B cell (primary cell): Measurements from ENCODE around the gene BRD9. TPM values are rescaled to one million over a fixed set of nuclear protein-coding genes. Genes with fewer than 3 reads are reported as not detected.
"Not testable (repeated sequence)": the region's sequence is repeated elsewhere in the genome, so short reads cannot be mapped to it uniquely, and the experiment has no call there.

ENCODE experiments used
- ATAC-seq: fragments of 200-7000 bp; cut with Tn5 transposase; one replicate; pipeline ENCODE4 v1.10.0; 2021; ENCODE audit warnings: low read depth, mild to moderate bottlenecking, moderate number of reproducible peaks, moderate library complexity
- CTCF ChIA-PET: fragments of 350-600 bp; sonication (Branson Sonifier 250); formaldehyde crosslinking; loops from one replicate; lab custom pipeline; 2021; ENCODE audit warnings: antibody characterized with exemption, inconsistent platforms; lab: Charles Lee
- POLR2A ChIA-PET: fragments of 350-600 bp; sonication (Branson Sonifier 250); formaldehyde crosslinking; loops from one replicate; lab custom pipeline; 2021; ENCODE audit warnings: antibody characterized with exemption; lab: Charles Lee
- DNase-seq: peaks from one replicate; pipeline ENCODE4 v3.0.0; 2013
- H2AFZ ChIP-seq: 2 replicates; pipeline ENCODE4 v1.6.1; 2012; ENCODE audit warnings: mild to moderate bottlenecking, low read depth, low read length; ENCODE audit not compliant: insufficient read depth, poor library complexity, severe bottlenecking
- H3K27ac ChIP-seq, 2 donors: 1 replicate in 1 of 2; 2 replicates in 1 of 2; pipeline ENCODE4 v1.5.1; 2012 to 2013; ENCODE audit warnings: low read length in 2 of 2, mild to moderate bottlenecking in 2 of 2, moderate library complexity in 1 of 2
- H3K27me3 ChIP-seq, 4 experiments: fragments of 200-600 bp in 1 of 4; sonication (generic) in 1 of 4; replicated peaks in 1 of 4; 1 replicate in 2 of 4; 2 replicates in 2 of 4; pipeline versions ENCODE4 v1.6.1 to v1.7.0; 2013 to 2016; ENCODE audit warnings: low read length in 3 of 4, mild to moderate bottlenecking in 2 of 4, mixed read lengths in 1 of 4, moderate library complexity in 1 of 4; ENCODE audit not compliant: insufficient read depth in 4 of 4, control insufficient read depth in 3 of 4; ENCODE audit errors: control extremely low read depth in 1 of 4
- H3K36me3 ChIP-seq, 2 experiments: replicated peaks in 1 of 2; 1 replicate in 1 of 2; 2 replicates in 1 of 2; pipeline versions ENCODE4 v1.6.1 to v1.7.1; 2013; ENCODE audit warnings: low read length in 1 of 2; ENCODE audit not compliant: insufficient read depth in 2 of 2, control insufficient read depth in 1 of 2; ENCODE audit errors: control extremely low read depth in 1 of 2, extremely low read depth in 1 of 2
- H3K4me1 ChIP-seq, 2 donors: fragments of 200-600 bp in 1 of 2; sonication (generic) in 1 of 2; 1 replicate in 1 of 2; 2 replicates in 1 of 2; pipeline versions ENCODE4 v1.5.1 to v1.6.1; 2013 to 2017; ENCODE audit warnings: low read length in 2 of 2; ENCODE audit not compliant: control insufficient read depth in 2 of 2, insufficient read depth in 2 of 2
- H3K4me2 ChIP-seq: replicated peaks from 2 replicates; pipeline ENCODE3; 2012; ENCODE audit warnings: mild to moderate bottlenecking, low read depth, low read length; ENCODE audit not compliant: poor library complexity, severe bottlenecking
- H3K4me3 ChIP-seq, 5 experiments: fragments of 200-600 bp in 1 of 5; sonication (generic) in 1 of 5; 1 replicate in 3 of 5; 2 replicates in 2 of 5; pipeline versions ENCODE4 v1.5.1 to v1.7.0; 2011 to 2016; ENCODE audit warnings: low read length in 4 of 5, mild to moderate bottlenecking in 4 of 5, low read depth in 2 of 5, control low read depth in 1 of 5, moderate library complexity in 1 of 5; ENCODE audit not compliant: insufficient read depth in 1 of 5; ENCODE audit errors: control extremely low read depth in 1 of 5, extremely low read depth in 1 of 5
- H3K79me2 ChIP-seq: fragments of 200-600 bp; sonication (generic); one replicate; pipeline ENCODE4 v1.6.0; 2016; ENCODE audit warnings: low read length; ENCODE audit not compliant: control insufficient read depth, insufficient read depth
- H3K9ac ChIP-seq: fragments of 200-600 bp; sonication (generic); 2 replicates; pipeline ENCODE4 v1.6.1; 2017; ENCODE audit warnings: mild to moderate bottlenecking, low read length, moderate library complexity
- H3K9me3 ChIP-seq, 3 donors: one replicate each; pipeline versions ENCODE4 v1.6.1 to v1.7.1; 2013; ENCODE audit warnings: low read length in 2 of 3; ENCODE audit not compliant: control insufficient read depth in 2 of 3, insufficient read depth in 1 of 3; ENCODE audit errors: control extremely low read depth in 1 of 3
- H4K20me1 ChIP-seq: 2 replicates; pipeline ENCODE4 v1.6.0; 2012; ENCODE audit warnings: mild to moderate bottlenecking, low read length; ENCODE audit not compliant: insufficient read depth, control insufficient read depth, poor library complexity, severe bottlenecking
- H3K27ac Mint-ChIP-seq: one replicate; pipeline ENCODE4 v1.8.0; 2021; ENCODE audit warnings: mixed read lengths
- H3K27me3 Mint-ChIP-seq: one replicate; pipeline ENCODE4 v1.8.0; 2021; ENCODE audit warnings: mixed read lengths
- H3K4me1 Mint-ChIP-seq: one replicate; pipeline ENCODE4 v1.8.0; 2021; ENCODE audit warnings: mixed read lengths
- H3K4me3 Mint-ChIP-seq: one replicate; pipeline ENCODE4 v1.8.0; 2021; ENCODE audit warnings: mixed read lengths
- H3K9me3 Mint-ChIP-seq: one replicate; pipeline ENCODE4 v1.8.0; 2022; ENCODE audit warnings: mixed read lengths; ENCODE audit not compliant: insufficient read depth
- EZH2 ChIP-seq: IDR thresholded peaks from 2 replicates; pipeline ENCODE4 v1.6.1; 2012; ENCODE audit warnings: borderline replicate concordance, low read depth, mild to moderate bottlenecking, moderate library complexity, low read length; ENCODE audit not compliant: insufficient read depth, poor library complexity, severe bottlenecking
- WGBS: methylation state at CpG from one replicate; pipeline ENCODE4 v1.1.5; 2013; ENCODE audit warnings: missing lambda C conversion rate; ENCODE audit not compliant: insufficient coverage; 5-methylcytosine and 5-hydroxymethylcytosine counted together
- intact Hi-C: fragments of 100-400 bp; cut with micrococcal nuclease; formaldehyde crosslinking; loops from one replicate; pipeline ENCODE4 v1.10.0; 2022
- polyA plus RNA-seq: library from polyadenylated mRNA; depleted of rRNA; stranded (reverse); fragments of >200 nt; gene quantifications from 2 replicates; pipeline ENCODE4 v1.2.3, GENCODE V29; 2012
- total RNA-seq, 2 donors: library from RNA; stranded (reverse); fragments of 120-200 nt in 1 of 2; gene quantifications; 1 replicate in 1 of 2; 2 replicates in 1 of 2; pipeline versions ENCODE4 v1.2.3 to v1.2.4, GENCODE V29; 2013 to 2022
- TF ChIP-seq, protein P1 (sequence below): fragments of 200-600 bp; IDR thresholded peaks from one replicate; pipeline ENCODE4 v1.8.0; 2022; ENCODE audit warnings: antibody characterized with exemption, mild to moderate bottlenecking

Gene BRD9
- total and polyA plus RNA-seq, 2 donors (not counting 1 experiment from before 2014, with no cell fraction given) = 28.3 to 68.6 TPM

GRCh38 chr5:930866-931265 lies 38.3 kb upstream of the BRD9 start:
- Histone ChIP-seq H3K36me3 (no peaks in the 10 kb centered on the region), H3K4me1 (peaks cover 10 to 15% of the 10 kb centered on the region in 2 donors), H4K20me1 (no peaks in the 10 kb centered on the region), H3K27ac (no peak overlapping the region), H3K4me2 (no peak overlapping the region), H3K9ac (no peak overlapping the region), H3K9me3 (peaks cover 0 to 8% (median 0%) of the 10 kb centered on the region in 3 donors), H3K4me3 (no peak overlapping the region), H3K79me2 (no peaks in the 10 kb centered on the region), H2AFZ (no peak overlapping the region), H3K27me3 (peaks cover 0 to 20% (median 9%) of the 10 kb centered on the region in 4 experiments)
- Mint-ChIP-seq H3K27me3 (peaks cover 33% of the 10 kb centered on the region), H3K9me3 (no peaks in the 10 kb centered on the region), H3K27ac (no peak overlapping the region), H3K4me3 (no peak overlapping the region), H3K4me1 (peaks cover 3% of the 10 kb centered on the region)
- POLR2A ChIA-PET = no interaction called here
- 96% methylated on average over 5 of the region's 8 CpGs for WGBS
- DNase-seq (no peak), ATAC-seq (no peak)
- TF ChIP-seq EZH2 = no peak
- TF ChIP-seq, protein P1, sequence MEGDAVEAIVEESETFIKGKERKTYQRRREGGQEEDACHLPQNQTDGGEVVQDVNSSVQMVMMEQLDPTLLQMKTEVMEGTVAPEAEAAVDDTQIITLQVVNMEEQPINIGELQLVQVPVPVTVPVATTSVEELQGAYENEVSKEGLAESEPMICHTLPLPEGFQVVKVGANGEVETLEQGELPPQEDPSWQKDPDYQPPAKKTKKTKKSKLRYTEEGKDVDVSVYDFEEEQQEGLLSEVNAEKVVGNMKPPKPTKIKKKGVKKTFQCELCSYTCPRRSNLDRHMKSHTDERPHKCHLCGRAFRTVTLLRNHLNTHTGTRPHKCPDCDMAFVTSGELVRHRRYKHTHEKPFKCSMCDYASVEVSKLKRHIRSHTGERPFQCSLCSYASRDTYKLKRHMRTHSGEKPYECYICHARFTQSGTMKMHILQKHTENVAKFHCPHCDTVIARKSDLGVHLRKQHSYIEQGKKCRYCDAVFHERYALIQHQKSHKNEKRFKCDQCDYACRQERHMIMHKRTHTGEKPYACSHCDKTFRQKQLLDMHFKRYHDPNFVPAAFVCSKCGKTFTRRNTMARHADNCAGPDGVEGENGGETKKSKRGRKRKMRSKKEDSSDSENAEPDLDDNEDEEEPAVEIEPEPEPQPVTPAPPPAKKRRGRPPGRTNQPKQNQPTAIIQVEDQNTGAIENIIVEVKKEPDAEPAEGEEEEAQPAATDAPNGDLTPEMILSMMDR = no peak
- CTCF ChIA-PET = interaction anchor here (1.7 kb wide), 1 partner anchor 7 kb away, joined by 6 read pairs; no protein-coding TSS in a partner anchor
- intact Hi-C loops = no loop called here

DNA sequence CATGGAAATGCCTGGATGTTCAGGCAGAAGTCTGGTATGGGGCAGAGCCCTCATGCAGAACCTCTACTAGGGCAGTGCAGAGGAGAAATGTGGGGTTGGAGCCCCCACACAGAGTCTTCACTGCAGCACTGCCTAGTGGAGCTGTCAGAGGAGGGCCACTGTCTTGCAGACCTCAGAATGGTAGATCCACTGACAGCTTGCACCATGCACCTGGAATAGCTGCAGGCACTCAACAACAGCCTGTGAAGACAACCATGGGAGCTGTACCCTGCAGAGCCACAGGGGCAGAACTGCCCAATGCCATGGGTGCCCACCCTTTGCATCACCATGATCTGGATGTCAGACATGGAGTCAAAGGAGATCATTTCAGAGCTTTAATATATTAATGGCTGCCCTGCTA lies 37.0 kb upstream of the BRD9 start:
- Histone ChIP-seq H4K20me1 (no peaks in the 10 kb centered on the region), H3K9ac (no peak overlapping the region), H3K4me2 (no peak overlapping the region), H3K36me3 (no peaks in the 10 kb centered on the region), H3K9me3 (peaks cover 0 to 8% (median 0%) of the 10 kb centered on the region in 3 donors), H2AFZ (no peak overlapping the region), H3K27ac (no peak overlapping the region), H3K4me1 (peaks cover 10 to 15% of the 10 kb centered on the region in 2 donors), H3K79me2 (no peaks in the 10 kb centered on the region), H3K4me3 (no peak overlapping the region), H3K27me3 (peaks cover 0 to 20% (median 11%) of the 10 kb centered on the region in 4 experiments)
- POLR2A ChIA-PET = no interaction called here
- no peak for DNase-seq
- Mint-ChIP-seq H3K4me1 (peaks cover 3% of the 10 kb centered on the region), H3K4me3 (no peak overlapping the region), H3K9me3 (no peaks in the 10 kb centered on the region), H3K27ac (no peak overlapping the region), H3K27me3 (peaks cover 43% of the 10 kb centered on the region)
- ATAC-seq = no peak
- TF ChIP-seq EZH2 = no peak
- TF ChIP-seq, protein P1 = no peak
- intact Hi-C loops = no loop called here
- CTCF ChIA-PET = no interaction called here

DNA sequence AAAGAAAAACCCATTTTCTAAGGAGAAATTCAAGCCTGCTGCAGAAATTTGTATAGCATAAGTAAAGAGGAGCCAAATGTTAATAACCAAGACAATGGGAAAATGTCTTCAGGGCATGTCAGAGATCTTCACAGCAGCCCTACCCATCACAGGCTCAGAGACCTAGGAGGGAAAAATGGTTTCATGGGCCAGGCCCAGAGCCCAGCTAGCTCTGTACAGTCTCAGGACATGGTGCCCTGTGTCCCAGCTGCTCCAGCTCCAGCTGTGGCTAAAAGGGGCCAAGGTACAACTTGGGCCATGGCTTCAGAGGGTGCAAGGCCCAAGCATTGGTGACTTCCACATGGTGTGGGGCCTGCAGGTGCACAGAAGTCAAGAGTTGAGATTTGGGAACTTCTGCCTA lies 36.6 kb upstream of the BRD9 start:
- H3K9me3 Mint-ChIP-seq, CTCF ChIA-PET, ATAC-seq: not testable (repeated sequence)

More for the DNA sequence above, 36.6 kb upstream of the BRD9 start:
- H3K79me2 ChIP-seq, POLR2A ChIA-PET, H4K20me1 ChIP-seq, H3K4me2 ChIP-seq, intact Hi-C loops, DNase-seq, H3K36me3 ChIP-seq, H3K9me3 ChIP-seq, H3K4me3 Mint-ChIP-seq, H2AFZ ChIP-seq, H3K27ac Mint-ChIP-seq, H3K4me1 Mint-ChIP-seq, H3K27ac ChIP-seq, H3K4me3 ChIP-seq, H3K9ac ChIP-seq: not testable (repeated sequence)
- Histone ChIP-seq H3K27me3 (peaks cover 0 to 20% (median 11%) of the 10 kb centered on the region in 4 experiments), H3K4me1 (peaks cover 10 to 15% of the 10 kb centered on the region in 2 donors)
- peaks cover 43% of the 10 kb centered on the region for H3K27me3 Mint-ChIP-seq
